Measurements from ENCODE around the gene CRYM.
"Not testable (repeated sequence)": the region's sequence is repeated elsewhere in the genome, so short reads cannot be mapped to it uniquely, and the experiment has no call there.

The CRYM gene

GRCh38 chr16:21279501-21279900 lies 1.4 kb upstream of the CRYM start:
- in situ Hi-C loops (cut with MboI; ENCODE audit: low sequenced_read_pairs), result no loop called here

GRCh38 chr16:21277045-21277926 lies 804 bp downstream of the CRYM start:
- in situ Hi-C loops (cut with MboI; ENCODE audit: low sequenced_read_pairs), result no loop called here

- in situ Hi-C loops (cut with MboI; ENCODE audit: low sequenced_read_pairs), result no loop called here
Observed at GRCh38 chr16:21276090-21276489, 2.0 kb downstream of the CRYM start.

GRCh38 chr16:21275529-21275928 lies 2.6 kb downstream of the CRYM start:
- in situ Hi-C loops (cut with MboI; ENCODE audit: low sequenced_read_pairs), result no loop called here

GRCh38 chr16:21274172-21274726 lies 3.8 kb downstream of the CRYM start:
- in situ Hi-C loops (cut with MboI; ENCODE audit: low sequenced_read_pairs), result no loop called here

GRCh38 chr16:21272763-21273162 lies 5.3 kb downstream of the CRYM start:
- in situ Hi-C loops (cut with MboI; ENCODE audit: low sequenced_read_pairs), result not testable (repeated sequence)

DNA sequence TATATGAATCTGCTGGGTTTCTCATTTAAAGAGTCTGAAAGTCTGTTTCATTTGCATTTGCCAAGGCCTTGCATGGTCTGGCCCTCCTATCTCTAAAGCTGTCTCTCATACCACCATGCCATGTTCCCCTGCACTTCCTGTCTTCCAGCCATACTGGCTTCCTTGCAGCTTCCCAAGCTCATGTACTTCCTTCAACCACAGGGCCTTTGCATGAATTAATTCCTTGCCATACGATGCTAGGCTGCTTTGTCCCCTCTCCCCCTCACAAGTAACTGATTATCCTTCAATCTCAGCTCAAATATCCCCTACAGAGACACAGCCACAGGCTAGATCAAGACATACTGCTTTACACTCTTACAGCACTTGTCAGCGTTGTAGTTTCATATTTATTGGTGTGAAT lies 5.8 kb downstream of the CRYM start:
- in situ Hi-C loops (cut with MboI; ENCODE audit: low sequenced_read_pairs), result no loop called here

DNA sequence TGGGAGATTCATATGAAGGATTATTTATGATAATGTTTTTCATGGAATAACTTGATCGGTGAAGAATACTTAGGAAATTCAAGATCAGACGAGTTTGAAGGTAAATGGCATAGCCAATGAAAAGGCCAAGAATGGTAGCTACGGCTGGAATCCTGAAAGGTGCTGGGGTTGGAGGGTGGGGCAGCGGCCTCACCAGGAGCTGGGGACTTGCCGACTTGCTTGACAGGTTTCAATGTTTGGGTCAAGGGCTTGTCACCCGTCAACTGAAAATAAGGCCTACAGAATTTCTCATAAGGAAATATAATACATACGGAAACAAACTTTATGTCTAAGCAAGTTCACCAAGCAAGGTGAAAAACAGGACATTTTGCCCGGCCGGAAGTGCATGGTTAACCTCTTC lies 9.9 kb downstream of the CRYM start:
- in situ Hi-C loops (cut with MboI; ENCODE audit: low sequenced_read_pairs), result no loop called here

GRCh38 chr16:21267298-21267697 lies 10.8 kb downstream of the CRYM start:
- in situ Hi-C loops (cut with MboI; ENCODE audit: low sequenced_read_pairs), result no loop called here

- in situ Hi-C loops (cut with MboI; ENCODE audit: low sequenced_read_pairs), result no loop called here
Observed at GRCh38 chr16:21265104-21265837, 12.8 kb downstream of the CRYM start.

DNA sequence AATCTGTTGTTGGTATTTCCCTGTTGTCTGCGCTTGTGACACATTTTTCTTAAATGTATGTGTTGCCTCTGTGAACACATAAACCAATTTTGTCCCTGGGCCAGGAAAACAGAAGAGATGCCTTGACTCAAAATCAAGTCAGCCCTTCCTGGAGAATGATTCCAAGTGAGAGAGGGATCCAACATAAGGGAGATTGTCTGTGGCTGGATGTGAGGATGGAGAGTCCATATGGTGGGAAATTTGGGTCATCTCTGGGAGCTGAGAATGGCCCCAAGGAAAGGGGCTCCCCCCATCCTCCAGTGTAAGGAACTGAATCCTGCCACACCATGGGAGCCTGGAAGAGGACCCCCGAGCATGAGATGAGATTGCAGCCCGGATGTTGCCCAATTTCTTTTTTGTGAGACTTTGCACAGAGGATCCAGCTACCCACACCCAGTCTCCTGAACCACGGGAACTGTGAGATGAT lies 13.5 kb downstream of the CRYM start:
- in situ Hi-C loops (cut with MboI; ENCODE audit: low sequenced_read_pairs), result no loop called here

DNA sequence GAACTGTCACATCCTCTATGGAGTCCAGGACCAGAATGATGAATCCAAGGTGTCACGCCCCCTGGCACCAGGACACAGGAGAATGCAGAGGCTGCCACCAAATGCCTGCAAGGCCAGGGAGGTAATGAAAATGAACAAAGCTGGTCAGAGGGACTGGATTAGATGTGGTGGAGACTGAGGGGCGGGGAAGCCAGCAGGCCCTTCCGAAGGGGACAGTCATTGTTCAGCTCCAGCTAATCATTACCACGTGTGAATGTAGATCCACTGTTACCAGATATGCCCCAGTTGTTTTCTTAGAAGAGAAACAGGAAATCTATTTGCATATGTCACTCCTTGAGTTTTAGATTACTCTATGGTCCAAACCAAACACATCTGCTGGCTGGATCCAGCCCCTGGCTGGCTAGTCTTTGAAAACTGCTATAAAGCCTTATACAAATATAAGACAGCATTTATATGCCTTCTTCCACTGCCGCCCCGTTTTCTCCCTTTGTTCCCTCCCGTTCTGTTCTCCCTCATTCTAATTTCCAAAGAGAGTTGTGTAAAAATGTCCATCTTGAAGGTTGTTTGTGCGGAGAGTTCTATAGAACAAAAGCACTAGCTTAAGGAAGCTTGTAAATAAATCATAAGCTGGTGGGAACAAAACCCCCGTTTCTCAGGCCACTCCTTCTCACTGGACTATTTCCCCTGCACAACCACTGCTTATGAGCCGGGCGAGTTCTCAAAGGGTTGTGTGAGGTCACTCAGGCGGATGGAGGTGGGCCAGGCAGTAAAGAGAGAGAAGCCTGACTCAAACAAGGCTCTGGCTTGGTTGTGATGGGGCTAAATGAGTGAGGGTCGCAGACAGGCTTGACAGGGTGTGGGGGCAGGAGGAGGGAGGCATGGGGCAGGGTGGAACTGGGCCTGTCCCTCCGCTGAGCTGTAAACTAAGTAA lies 14.2 kb downstream of the CRYM start:
- in situ Hi-C loops (cut with MboI; ENCODE audit: low sequenced_read_pairs), result no loop called here

DNA sequence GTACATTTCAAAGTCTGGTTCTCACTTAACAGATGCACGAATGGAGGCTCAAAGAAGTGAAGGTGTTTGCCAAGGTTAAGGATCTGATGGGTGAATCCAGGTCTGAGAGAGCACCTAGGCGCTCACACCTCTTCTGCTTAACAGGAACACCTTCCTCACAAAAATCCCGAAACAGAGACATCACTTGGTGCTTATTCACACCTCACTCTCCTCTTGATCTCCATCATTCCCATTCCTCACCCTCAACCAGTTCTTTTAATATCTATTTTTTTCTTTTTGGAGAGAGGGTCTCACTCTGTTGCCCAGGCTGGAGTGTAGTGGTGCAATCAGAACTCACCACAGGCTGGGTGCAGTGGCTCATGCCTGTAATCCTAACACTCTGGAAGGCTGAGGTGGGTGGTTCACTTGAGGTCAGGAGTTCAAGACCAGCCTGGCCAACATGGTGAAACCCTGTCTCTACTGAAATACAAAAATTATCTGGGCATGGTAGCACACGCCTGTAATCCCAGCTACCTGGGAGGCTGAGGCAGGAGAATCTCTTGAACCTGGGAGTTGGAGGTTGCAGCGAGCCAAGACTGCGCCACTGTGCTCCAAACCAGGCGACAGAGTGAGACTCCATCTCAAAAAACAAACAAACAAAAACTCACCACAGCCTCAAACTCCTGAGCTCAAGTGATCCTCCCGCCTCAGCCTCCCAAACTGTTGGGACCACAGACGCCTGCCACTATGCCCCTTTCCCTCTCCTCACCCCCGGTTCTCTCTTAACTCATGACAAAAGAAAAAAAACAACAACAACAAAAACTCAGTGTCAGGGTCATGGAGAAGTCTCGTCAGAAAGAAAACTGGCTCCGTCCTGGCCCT lies 15.1 kb downstream of the CRYM start:
- in situ Hi-C loops (cut with MboI; ENCODE audit: low sequenced_read_pairs), result no loop called here

- in situ Hi-C loops (cut with MboI; ENCODE audit: low sequenced_read_pairs), result no loop called here
Observed at GRCh38 chr16:21260870-21261791, 17.0 kb downstream of the CRYM start.

DNA sequence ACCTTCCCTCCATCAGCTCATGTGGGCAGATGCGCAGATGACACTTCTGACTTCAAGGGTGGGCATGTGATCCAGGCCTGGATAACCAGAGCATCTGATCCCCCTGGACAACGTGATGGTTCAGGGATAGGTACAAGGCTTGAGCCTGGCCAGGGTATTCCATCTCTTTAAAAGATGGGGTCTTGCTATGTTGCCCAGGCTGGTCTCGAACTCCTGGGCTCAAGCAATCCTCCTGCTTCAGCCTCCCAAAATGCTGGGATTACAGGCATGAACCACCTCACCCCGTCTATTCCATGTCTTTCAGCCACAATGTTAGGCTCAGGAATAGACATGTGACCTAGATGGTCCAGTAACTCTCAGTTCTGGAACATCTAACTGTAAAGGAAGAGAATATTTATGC lies 20.8 kb downstream of the CRYM start:
- in situ Hi-C loops (cut with MboI; ENCODE audit: low sequenced_read_pairs), result no loop called here

- in situ Hi-C loops (cut with MboI; ENCODE audit: low sequenced_read_pairs), result no loop called here
Observed at GRCh38 chr16:21256636-21257035, 21.5 kb downstream of the CRYM start.

DNA sequence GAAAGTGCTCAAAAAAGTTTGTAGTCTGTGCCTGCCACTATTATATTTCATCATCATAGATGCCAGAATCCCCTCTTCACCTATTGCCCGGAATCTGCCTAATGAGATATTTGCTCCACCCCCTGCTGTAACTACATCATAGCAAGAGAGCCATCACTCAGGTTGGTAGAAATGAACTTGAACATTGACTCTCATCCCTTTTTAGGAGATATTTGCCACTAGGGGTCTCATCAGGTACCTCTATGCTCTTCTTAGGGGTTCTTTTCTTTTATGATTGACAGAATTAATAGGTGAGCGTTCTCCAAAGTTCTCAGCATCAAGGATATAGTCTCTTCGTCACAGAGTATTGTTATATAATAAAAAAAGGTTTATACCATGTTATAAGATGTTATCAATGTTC lies 24.6 kb downstream of the CRYM start:
- in situ Hi-C loops (cut with MboI; ENCODE audit: low sequenced_read_pairs), result no loop called here

- in situ Hi-C loops (cut with MboI; ENCODE audit: low sequenced_read_pairs), result no loop called here
Observed at GRCh38 chr16:21250072-21250923, 27.8 kb downstream of the CRYM start.
